Activated gamma-delta T cell treated with Interleukin-2 at 50 U/mL for 16 hours (primary cell): ENCODE measurements around the gene RHOV.

Source experiments
- DNase-seq: peaks from one replicate; pipeline ENCODE4 v3.0.0-alpha.2; 2020

The RHOV gene, protein sequence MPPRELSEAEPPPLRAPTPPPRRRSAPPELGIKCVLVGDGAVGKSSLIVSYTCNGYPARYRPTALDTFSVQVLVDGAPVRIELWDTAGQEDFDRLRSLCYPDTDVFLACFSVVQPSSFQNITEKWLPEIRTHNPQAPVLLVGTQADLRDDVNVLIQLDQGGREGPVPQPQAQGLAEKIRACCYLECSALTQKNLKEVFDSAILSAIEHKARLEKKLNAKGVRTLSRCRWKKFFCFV

DNA sequence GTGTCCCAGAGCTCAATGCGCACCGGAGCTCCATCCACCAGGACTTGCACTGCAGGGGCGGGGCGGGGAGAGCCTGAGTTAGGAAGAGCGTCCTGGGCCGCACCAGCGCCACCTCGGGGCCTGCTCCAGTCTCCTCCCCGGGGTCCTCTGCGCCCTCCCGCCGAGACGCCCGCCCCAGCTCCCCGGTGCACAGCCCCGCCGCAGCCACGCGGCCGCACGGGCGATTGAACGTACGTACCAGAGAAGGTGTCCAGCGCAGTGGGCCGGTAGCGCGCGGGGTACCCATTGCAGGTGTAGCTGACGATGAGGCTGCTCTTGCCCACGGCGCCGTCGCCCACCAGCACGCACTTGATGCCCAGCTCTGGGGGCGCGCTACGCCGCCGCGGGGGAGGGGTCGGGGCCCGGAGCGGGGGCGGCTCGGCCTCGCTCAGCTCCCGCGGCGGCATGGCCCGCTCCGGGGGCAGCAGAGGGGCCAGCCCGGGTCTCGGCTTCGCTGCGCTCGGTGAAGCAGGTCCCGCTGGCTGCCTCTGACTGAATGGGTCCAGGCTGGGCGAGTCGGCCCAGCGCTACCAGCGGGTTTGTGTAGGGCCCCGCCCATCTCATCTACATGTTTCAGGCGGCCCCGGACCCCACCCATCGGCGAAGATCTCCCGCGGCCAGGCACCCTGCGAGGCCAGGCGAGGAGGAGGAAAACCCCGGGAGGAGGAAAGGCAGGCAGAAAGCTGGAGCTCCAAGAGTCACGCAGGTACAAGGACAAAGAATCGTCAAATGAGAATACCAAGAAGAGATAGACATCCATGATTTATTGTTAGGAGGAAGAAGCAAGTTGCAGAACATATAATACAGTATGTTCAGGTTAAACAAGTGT is at the start of gene RHOV:
RHOV (minus strand) TSS at position 541 of the 868 bp plus-strand sequence; CDS start at position 446, 95 bp downstream.
- DNase-seq: peak; percentile 41

DNA sequence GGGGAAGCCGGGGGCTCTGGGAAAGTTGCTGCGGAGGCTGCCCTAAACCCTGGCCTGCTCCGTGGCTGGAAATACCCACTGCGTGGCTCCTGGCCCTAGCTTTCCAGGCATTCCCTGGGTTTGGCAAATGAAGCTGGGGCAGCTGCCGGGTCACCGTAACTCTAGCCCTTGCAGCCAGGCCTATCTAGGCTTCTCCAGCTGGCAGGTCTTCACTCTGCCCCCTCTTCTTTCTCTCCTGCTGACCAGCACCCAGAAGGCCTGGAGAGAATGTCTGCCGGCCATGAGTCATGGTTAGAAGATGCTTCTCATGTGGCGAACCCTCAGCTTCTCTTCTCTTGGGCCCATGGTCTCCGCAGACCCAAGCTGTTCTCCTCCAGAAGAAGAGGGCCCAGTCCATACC is 49.5 kb upstream of the RHOV start:
- DNase-seq: no peak

DNA sequence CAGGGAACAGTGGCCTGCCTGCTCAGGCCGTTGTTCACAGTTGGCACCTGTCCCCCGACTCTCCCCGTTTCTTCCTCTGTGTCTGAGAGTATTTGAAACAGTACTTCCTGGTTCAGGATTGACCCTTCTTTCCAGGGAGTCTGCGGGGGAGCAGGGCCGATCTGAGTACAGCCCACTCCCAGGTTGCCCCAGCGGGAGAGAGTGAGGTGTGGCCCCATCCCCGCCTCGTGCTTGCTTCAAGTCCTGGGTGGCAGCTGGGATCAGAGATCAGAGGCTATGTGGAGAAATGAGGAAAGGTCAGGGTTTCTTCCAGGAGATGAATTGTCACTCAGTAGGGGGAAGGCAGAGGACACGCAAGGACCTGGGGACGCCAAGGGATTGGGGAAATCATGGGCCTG is 48.6 kb upstream of the RHOV start:
- DNase-seq: no peak

DNA sequence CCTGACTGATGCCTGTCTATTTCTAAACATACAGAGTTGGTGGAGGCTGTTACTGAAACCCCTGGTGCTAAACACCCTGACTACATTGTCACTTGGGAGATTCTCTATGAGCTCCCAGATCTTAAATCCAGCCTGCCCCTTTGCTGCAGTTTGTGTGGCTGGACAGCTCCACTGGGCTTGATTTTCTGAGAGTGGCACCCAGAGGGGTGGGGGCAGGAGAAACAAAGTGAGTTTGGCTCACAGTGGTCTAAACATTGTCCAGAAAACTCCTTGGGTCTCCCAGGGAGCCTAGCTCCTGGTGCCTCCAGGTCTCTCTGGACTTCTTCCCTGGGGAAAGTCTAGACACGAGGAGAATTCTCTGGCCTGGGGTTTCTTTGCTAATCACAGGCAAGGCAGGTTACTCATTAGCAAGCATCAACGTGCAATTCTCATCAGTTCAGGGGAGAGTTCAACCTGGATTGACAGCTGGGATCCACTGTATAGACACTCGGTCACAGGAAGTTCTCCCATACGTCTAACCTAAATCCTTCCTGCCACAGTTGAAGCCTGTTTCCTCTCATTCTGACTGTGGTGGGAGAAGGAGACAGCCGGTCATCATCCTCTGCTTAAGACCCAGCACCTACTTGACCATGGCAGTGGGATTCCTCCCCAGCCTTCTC is 48.0 kb upstream of the RHOV start:
- DNase-seq: no peak

DNA sequence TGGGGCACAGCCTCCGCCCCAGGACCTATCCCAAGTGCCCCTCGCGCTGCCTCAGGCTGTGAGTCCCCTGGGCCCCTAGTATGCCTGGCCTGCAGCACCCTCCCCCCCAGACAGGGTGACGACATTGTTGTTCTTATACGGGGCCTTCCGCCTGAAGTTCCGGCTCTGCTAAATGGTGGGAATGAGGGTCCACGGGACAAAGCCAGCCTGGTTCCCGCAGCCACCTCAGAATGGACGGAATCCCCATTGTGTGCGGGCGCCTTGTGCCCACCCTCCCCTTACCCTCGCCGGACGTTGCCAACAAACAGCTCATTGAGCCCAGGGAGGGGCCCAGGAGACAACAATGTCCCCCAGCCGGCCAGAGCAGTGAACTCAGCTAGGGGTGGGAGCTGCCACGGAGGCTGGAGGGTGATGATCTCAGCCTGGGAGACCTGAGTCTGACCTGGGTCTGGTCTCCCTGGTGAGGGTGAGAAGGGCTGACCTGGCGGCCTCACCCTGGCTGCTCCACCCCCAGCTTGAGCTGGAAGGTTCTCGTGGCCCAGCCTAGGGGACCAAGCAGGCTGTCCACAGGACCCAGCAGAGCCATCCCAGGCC is 44.9 kb upstream of the RHOV start:
- no peak for DNase-seq

DNA sequence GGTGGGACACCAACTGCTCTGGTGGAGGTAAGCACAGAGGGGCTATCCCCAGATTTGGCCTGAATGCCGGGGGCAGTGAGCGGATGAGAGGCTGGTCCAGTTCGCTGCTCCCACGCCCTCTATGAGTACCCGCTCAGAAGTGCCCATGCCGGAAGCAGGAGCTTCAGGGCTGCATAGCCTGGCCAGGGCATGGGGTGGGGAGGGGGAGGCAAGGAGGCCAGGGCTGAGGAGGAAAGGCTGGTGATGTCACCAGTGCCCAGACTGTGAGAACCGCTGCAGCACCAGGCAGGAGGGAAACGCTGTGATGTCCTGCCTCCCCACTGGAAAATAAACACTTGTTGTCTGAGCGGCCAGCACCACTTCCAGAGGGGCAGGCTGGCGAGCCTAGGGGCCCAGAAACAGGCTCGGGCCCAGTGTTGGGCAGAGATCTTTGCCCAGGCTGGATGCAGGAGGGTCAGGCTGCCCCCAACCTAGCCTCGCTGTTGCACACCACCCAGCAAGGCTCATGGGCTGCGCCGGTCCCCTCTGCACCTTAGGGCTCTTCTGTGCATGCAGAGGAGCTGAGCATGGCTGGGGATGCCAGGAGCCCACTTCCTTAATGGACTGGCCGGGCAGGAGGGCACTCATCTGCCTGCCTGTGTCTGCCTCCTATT is 44.2 kb upstream of the RHOV start:
- no peak for DNase-seq

DNA sequence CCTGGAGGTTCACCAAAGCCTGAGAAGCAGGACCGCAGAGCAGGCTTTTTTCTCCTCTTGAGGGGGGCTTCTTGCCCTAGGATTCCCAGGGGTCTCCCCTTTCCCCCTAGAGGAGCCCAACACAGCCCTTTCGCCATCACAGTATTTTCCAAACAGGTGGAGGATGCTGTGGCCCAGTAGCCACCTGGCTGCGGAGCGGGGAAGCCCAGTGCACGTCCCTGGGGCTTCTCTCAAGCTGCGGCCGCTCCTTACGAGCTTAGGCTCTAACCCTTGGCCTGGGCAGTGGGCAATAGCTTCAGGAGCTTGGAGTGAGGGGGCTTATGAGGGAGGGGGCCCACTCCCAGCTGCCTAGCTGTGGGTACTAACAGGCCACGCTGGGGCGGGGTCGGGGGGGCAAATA is 43.6 kb upstream of the RHOV start:
- DNase-seq: no peak

DNA sequence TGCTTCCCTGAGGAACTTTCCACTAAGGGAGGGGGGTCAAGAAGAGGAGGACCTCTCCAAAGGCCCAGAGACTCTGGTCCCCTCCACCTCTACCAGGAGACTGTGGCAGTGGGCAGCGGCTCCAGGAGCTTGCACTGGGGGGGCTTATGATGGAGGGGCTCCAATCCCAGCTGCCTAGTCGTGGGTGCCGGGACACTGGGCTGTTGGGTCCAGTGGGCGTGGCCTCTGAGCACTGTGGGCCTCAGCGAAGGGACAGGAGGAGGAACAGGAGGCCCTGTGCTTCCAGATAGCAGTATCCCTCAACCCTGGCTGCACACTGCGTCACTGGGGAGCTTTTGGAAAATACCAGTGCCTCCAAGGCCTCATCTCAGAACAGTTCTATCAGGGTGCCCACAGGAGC is 41.6 kb upstream of the RHOV start:
- no peak for DNase-seq

DNA sequence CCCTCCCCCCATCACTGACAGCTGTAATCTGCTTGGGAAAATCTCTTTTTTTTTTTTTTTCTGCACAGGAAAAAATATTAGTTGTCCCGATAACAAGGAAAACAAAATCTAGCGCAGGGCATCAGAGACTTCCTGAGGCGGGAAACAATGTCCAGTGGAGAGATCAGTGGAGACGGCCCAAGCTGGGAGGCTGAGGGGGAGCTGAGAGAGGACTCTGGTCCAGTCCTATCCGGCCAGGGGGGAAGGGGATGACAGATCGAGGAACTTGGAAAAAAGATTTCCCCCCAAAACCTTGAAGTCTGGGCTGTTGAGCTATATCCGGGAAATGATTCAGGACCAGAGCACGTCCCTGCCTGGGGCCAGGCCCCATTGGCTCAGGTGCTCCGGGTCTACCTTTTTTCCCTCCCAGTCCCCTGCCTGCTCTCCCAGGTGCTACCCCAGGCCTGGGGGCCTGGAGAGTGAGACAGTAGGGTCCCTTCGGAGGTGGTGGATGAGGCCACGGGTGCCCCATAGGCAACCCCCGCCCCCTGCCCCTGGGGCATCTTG is 41.2 kb upstream of the RHOV start:
- no peak for DNase-seq

DNA sequence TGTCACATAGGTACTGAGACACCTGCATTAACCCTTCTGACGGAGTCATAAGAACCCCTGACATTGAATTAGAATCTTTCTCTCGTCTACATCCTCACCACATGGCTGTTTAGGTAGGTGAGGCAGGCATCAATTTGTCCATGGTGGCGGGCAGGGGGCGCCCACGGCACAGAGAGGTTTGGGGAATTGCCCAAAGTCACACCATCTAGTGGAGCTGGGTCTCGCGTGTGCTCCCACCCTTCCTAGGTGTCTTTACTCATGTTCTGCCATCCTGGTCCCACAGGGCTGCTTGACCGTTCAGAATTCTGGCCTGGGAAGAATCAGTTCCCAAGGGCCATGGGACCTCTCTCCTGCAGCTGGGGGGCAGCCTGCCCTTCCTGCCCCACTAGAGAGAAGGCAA is 40.5 kb upstream of the RHOV start:
- DNase-seq: no peak

DNA sequence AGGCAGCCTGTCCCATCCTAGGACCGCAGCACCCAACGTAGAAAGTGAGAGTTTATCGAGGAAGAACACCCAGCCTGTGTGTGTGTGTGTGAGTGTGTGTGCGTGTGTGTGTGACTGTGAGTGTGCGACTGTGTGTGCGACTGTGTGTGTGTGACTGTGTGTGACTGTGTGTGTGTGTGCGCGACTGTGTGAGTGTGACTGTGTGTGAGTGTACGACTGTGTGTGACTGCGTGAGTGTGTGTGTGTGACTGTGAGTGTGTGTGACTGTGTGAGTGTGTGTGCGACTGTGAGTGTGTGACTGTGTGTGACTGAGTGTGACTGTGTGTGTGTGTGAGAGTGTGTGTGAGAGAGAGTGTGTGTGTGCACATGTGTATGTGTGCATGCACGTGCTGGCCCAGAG is 40.0 kb upstream of the RHOV start:
- DNase-seq: no peak

DNA sequence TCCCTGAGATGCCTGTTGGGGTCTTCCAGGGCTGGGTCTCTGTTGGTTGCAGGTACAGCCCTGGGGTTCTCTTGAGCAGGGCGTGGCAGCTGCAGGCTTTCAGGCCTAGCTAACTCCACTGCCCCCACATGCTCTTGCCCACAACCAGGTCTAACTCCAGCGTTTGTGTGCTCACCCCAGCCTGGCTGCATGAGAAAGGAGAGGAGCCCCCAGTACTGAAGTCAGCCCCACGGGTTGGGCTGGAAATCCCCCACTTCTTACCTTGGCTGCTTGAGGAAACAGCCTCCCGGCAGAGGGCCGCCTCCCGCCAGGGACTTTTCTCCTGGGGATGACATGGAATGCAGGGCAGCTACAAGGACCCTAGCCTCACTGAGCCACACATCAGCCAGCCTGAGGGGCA is 38.4 kb upstream of the RHOV start:
- DNase-seq: no peak

DNA sequence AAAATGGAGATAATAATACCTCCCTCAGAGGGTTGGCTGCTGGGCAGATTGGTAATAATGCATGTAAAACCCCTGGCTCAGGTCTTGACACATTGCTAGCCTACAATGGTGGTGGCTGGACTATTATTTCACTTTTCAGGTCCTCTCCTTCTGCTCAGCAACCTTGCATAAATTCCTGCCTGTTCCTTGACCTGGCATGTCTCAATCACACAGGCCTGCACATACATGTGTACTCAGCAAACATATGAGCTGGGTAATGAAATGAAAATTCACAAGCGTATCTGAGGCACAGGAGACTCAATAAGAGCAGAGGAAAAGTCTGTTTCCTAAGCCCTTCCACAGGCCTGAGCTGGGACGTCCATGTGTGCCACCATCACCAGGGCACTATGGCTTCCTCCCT is 37.7 kb upstream of the RHOV start:
- no peak for DNase-seq

DNA sequence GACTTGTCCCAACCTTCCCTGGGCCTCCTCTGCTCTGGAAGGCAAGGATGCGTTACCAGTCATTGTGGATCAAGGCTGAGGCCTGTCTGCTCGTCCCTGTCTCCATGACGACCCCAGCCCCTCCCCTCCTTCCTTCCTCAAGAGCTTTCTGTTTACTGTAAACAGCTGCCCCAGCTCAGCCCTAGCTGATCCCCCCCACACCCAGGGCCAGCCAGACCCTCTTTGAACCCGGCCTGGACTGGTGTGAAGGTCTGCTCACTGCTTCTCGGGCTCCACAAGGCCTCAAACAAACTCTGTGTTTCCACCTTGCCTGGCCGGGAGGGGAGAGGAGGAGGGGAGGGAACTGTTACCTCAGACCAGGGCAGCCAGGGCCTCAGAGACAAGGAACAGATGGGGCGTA is 37.1 kb upstream of the RHOV start:
- DNase-seq: no peak

DNA sequence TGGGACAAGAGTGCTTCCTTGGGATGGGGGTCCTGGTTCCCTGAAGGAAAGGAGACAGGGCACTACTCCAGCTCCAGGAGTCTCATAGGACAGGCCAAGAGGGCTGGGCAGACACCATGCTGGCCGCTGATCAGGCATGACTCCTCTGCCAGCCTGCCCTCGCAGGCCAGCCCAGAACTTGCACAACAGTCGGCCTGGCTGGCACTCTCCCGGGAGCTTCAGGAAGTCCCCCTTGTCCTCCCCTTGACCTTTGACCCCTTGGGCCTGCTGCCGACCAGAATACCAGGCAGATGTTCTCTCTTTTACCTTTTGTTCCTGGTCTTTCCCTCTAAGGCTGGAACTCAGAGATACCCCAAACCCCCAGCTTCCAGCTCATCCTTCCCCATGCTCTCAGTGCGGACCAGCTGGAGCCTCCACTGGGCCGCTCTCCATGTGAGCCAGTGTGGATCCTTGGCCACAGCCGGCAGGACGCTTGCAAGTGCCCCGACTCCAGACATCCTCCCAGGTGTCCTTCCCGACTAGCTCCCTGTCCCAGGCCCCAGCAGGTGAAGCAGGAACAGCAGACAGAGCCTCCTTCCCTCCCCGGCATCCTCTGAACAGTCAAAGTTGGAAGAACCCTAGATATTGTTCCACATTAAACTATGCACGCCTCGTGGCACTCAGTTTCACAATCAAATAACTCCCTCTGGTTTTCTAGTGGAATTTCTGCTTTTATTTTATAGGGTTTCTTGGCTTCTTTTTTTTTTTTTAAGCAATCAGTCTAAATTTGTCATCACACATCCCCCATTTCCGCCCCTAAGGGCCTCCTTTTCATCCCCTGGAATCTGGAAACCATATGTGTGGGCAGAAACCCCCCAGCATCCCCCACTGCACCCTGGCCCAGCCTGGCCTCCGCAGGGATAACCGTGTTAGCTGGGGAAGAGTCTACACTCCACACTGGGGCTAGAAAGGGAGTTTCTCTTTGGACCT is 35.9 kb upstream of the RHOV start:
- DNase-seq: no peak

DNA sequence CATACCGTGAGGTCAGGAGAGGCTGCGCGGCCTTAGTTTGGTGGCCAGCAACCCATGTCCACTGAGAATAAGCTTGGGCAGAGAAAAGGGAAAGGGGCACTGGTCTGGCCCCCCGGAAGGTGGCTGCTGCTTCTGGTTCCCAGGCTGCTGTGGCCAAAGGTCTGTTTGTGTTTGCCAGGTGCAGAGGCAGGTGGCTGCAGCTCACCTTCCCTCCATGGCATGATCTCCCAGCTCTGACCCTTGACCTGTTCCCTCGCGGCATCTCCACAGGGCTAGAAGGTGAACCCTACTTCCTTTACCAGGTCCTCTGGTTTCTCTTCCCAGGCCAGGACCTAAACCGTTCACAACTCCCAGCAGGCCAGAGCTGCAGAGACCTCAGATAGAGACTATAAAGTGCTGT is 34.1 kb upstream of the RHOV start:
- DNase-seq: no peak

DNA sequence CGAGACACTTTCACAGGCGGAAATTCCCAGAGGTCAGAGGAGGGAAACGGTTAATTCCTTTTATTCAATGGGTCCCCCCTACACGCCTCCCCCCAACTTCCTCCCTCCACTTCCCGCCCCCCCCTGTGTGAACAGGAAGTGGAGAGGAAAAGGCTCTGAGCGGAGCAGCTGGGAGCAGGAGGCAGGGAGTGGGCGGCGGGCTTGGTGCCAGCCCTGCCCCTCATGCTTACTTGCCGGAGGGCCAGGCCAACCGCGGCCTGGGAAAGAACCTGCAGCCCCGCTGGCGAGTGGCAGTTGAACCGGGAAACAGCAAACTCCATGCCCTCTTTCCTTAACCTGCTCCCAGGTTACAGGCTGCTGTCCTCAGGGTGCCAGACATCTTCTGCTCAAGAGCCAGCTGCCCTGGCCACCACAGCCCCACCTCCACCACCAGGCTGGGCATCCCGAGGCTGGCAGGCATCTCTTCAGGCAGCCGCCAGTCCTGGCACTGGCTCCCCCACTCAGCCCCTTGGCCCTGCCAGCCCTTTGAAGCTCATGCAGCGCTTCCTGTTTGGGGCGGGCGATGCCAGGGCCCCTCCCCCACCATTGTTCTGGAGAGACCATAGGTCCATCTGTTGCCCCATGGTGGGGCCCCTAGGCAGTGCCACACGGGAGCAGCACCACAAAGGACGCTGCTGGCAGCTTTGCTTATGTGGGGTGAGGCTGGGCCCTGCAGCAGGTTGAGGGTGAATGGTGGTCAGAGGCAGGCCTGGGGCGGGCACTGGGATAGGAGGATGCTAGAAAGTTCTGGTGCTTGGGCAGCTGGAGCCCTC is 33.2 kb upstream of the RHOV start:
- peak; percentile 72 for DNase-seq

DNA sequence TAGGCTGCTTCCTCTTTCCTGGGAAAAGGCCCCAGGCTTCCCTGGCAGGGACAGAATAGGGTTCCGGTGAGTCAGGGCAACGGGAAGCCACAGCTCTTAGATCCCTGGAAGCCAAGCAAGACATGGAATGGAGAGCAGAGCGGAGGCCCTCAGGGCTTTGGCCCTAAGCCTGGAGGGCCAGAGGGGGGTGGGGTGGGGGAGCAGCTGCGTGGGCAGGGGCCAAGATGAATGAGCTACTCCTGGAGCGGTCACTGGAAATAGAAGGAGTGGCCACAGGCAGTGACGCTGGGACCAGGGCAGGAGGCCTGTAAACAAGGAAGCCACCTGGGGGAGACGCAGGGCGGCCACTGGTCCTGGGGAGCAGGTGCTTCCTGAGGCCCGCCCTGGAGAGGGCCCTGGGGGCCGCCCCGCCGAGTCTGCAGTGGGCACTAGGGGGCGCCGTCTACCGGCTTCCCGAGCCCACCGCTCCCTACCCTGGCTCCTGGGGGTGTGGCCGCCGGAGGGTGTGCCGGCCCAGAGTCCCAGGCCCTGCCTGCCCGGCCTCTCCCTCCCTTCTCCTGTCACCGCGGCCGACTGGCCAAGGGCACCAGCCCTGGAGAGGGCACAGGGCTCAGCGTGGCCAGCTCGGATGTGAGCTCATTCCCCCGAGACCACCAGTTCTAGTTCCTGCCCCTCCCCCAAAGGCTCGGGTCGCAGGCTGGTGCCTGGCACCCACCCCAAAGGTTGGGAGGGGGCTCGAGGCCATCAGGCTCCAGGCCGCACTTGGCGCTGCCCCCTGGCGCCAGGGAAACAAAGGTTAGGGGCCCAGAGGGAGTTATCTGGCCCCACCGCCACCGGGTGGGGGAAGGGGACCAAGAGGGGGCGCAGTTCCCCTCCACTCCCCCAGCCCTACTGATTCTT is 32.3 kb upstream of the RHOV start:
- DNase-seq: peak; percentile 69

DNA sequence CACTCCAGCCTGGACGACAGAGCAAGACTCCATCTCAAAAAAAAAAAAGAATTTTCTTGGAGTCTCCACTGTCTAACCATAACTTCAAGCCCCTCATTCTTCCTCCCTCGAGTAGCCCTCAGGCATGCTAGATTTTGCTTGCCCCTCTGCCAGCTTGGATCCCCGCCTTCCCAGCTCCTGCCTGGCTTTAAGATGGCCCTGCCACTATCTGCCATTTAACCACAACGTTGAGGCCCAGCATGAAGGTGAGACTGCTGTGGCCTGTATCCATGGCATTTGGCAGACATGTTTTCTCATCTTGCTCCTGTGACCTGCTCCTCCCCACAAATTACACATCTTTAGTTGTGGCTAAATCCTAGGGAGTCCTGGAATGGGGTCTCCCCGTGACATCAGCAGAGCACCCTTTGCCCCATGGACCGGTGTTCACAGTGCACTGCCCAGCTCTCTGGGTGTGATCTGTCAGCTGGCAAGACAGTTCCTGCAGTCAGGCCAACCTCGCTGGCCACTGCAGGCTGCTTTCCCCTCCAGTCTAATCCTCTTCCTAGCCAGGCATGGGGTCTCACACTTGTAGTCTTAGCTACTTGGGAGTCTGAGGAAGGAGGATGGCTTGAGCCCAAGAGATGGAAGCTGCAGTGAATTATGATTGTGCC is 30.6 kb upstream of the RHOV start:
- no peak for DNase-seq
